Activated CD8-positive, alpha-beta T cell treated with anti-CD3 and anti-CD28 coated beads for 36 hours (primary cell): ENCODE data around the gene VPS18. TPM values are rescaled to one million over a fixed set of nuclear protein-coding genes. Genes with fewer than 3 reads are reported as not detected.
A peak's percentile ranks its signal among the peaks of the same experiment; 100 is the strongest.
"Not testable (repeated sequence)": the region's sequence is repeated elsewhere in the genome, so short reads cannot be mapped to it uniquely, and the experiment has no call there.

Source experiments
- ATAC-seq: fragments of 200-7000 bp; cut with Tn5 transposase; one replicate; pipeline ENCODE4 v1.10.0; 2021; ENCODE audit warnings: mild to moderate bottlenecking, moderate library complexity
- CTCF ChIA-PET: fragments of 350-600 bp; sonication (Branson Sonifier 250); formaldehyde crosslinking; loops from one replicate; lab custom pipeline; 2021; ENCODE audit warnings: antibody characterized with exemption; lab: Charles Lee
- POLR2A ChIA-PET: fragments of 350-600 bp; sonication (Branson Sonifier 250); formaldehyde crosslinking; loops from one replicate; lab custom pipeline; 2021; ENCODE audit warnings: antibody characterized with exemption; lab: Charles Lee
- DNase-seq: peaks from one replicate; pipeline ENCODE4 v3.0.0-alpha.2; 2020
- H3K27ac Mint-ChIP-seq: one replicate; pipeline ENCODE4 v1.8.0; 2021; ENCODE audit warnings: mild to moderate bottlenecking, mixed read lengths
- H3K27me3 Mint-ChIP-seq: one replicate; pipeline ENCODE4 v1.8.0; 2021; ENCODE audit warnings: mixed read lengths
- H3K36me3 Mint-ChIP-seq: one replicate; pipeline ENCODE4 v1.8.0; 2021; ENCODE audit warnings: low read depth, mixed read lengths
- H3K4me1 Mint-ChIP-seq: one replicate; pipeline ENCODE4 v1.8.0; 2021; ENCODE audit warnings: low read depth, mixed read lengths
- H3K4me3 Mint-ChIP-seq: one replicate; pipeline ENCODE4 v1.8.0; 2021; ENCODE audit warnings: mild to moderate bottlenecking, moderate library complexity, mixed read lengths
- H3K9me3 Mint-ChIP-seq: one replicate; pipeline ENCODE4 v1.8.0; 2021; ENCODE audit warnings: mixed read lengths
- CTCF ChIP-seq: fragments of 200-600 bp; IDR thresholded peaks from one replicate; pipeline ENCODE4 v1.8.0; 2022; ENCODE audit warnings: antibody characterized with exemption, mild to moderate bottlenecking
- intact Hi-C: fragments of 100-400 bp; cut with micrococcal nuclease; formaldehyde crosslinking; loops from one replicate; pipeline ENCODE4 v1.10.0; 2022
- total RNA-seq, 2 experiments: library from RNA; stranded (reverse); gene quantifications; one replicate each; pipeline ENCODE4 v1.2.3, GENCODE V29; 2021

Gene VPS18
- total RNA-seq, 2 experiments from 2014 or later: 6.1 TPM

DNA sequence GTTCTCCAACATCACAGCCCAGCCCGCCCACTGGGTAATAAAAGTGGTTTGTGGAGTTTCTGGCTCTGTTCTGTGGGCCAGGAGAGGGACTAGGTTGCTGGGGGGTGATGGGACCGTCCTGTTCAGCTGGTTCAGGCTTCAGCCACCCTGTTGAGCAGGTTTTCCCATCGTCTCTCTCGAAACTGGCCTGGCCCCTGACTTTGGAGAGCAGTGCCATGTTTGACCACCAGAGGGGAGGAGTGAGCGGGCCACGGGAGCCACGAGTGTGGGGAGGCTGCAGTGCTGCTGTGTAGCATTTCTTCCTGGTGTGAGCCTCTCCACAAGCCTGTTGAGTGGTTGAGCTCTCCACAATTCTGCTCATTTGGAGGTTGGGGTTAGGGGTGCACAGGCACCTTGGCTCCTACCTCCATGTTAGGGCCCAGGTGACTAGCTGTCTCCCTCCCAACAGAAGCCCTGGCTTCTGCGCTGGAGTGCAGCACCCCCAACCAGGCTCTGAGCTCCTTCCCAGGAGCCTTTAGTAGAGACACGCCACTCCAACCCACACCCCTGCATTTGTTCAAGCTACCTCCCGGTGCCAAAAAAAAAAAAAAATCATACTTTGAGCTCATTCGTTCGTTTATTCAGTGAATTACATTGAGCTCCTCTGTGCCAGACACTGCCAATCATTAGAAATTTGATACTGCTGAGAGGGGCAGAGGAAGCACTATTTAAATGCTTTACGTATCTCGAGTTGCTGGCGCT is 36.5 kb upstream of the VPS18 start:
- ATAC-seq (peak; percentile 95), DNase-seq (peak; percentile 86)
- Mint-ChIP-seq H3K36me3 (no peaks in the 10 kb centered on the region), H3K9me3 (no peaks in the 10 kb centered on the region), H3K4me1 (peaks cover 5% of the 10 kb centered on the region), H3K27me3 (no peaks in the 10 kb centered on the region), H3K4me3 (no peak overlapping the region), H3K27ac (no peak overlapping the region)
- intact Hi-C loops: loop anchor here (2.0 kb wide), 1 partner anchor 35 kb away; no protein-coding TSS in a partner anchor
- POLR2A ChIA-PET: interaction anchor here (0.9 to 5.7 kb wide), 6 partner anchors 13 to 37 kb away, joined by 4 to 45 read pairs (median 7); partner anchors contain the start of gene VPS18
- CTCF ChIA-PET: interaction anchor here (0.5 to 4.7 kb wide), 42 partner anchors 8 to 371 kb away, joined by 3 to 65 read pairs (median 4); partner anchors contain the start of genes C15orf62, INO80, PPP1R14D and RAD51
- peak; percentile 88 for TF ChIP-seq CTCF

DNA sequence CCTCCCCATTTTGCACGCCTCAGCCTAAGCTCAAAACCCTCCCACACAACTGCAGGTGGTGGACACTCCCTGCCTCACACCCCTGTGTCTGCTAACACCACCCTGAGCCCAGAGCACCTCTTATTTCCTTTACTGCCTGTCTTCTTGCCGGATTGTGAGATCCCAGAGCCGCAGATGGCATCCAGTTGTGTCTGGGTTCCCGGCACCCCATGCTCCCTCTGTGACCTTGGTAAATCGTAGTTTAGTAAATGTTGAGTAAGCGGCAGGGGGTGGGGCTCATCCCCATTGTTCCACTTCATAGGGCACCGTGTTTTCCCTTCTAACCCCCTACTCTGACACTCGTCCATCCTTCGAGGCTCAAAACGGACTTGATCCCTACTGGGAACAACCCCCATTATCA is 35.5 kb upstream of the VPS18 start:
- Mint-ChIP-seq H3K27me3 (no peaks in the 10 kb centered on the region), H3K4me3 (no peak overlapping the region), H3K36me3 (no peaks in the 10 kb centered on the region), H3K27ac (no peak overlapping the region), H3K4me1 (peaks cover 5% of the 10 kb centered on the region), H3K9me3 (no peaks in the 10 kb centered on the region)
- no peak for TF ChIP-seq CTCF
- intact Hi-C loops: loop anchor here (2.0 kb wide), 1 partner anchor 34 kb away; no protein-coding TSS in a partner anchor
- ChIA-PET CTCF (interaction anchor here (0.6 to 4.7 kb wide), 42 partner anchors 9 to 414 kb away, joined by 3 to 65 read pairs (median 4); partner anchors contain the start of genes C15orf62, PPP1R14D and SPINT1), POLR2A (interaction anchor here (2.0 to 5.7 kb wide), 3 partner anchors 12 to 36 kb away, joined by 8 to 45 read pairs (median 12); partner anchors contain the start of gene VPS18)
- ATAC-seq: no peak
- DNase-seq: no peak

GRCh38 chr15:40859206-40859851 is 34.9 kb upstream of the VPS18 start:
- ChIA-PET CTCF (interaction anchor here (0.6 to 4.7 kb wide), 34 partner anchors 9 to 414 kb away, joined by 3 to 65 read pairs (median 4); partner anchors contain the start of genes DNAJC17, PPP1R14D, SPINT1 and ZFYVE19), POLR2A (interaction anchor here (0.5 to 5.7 kb wide), 5 partner anchors 11 to 1729 kb away, joined by 3 to 45 read pairs (median 8); partner anchors contain the start of gene VPS18)
- Mint-ChIP-seq H3K4me1 (peaks cover 5% of the 10 kb centered on the region), H3K27me3 (no peaks in the 10 kb centered on the region), H3K9me3 (no peaks in the 10 kb centered on the region), H3K27ac (no peak overlapping the region), H3K4me3 (no peak overlapping the region), H3K36me3 (no peaks in the 10 kb centered on the region)
- peak; percentile 93 for TF ChIP-seq CTCF
- peak; percentile 85 for ATAC-seq
- intact Hi-C loops: loop anchor here (2.0 kb wide), 1 partner anchor 33 kb away; no protein-coding TSS in a partner anchor
- peak; percentile 95 for DNase-seq

DNA sequence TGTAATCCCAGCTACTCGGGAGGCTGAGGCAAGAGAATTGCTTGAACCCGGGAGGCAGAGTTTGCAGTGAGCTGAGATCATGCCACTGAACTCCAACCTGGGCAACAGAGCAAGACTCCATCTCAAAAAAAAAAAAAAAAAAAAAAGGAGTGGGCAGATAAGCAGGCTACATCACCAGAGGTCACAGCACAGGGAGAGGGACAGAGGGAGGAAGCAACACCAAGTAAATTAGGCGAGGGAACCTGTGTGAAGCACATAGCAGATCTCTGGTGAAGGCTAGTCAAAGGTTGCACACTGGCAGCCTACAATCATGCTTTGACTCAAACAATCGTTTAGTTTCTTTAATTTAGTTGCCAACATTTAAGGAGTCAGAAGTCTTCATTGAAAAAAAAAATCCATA is 33.1 kb upstream of the VPS18 start:
- H3K4me1 Mint-ChIP-seq, H3K9me3 Mint-ChIP-seq: not testable (repeated sequence)
- CTCF ChIA-PET: interaction anchor here (0.7 kb wide), 1 partner anchor 92 kb away, joined by 3 read pairs; the partner anchor contains the start of gene CHAC1

DNA sequence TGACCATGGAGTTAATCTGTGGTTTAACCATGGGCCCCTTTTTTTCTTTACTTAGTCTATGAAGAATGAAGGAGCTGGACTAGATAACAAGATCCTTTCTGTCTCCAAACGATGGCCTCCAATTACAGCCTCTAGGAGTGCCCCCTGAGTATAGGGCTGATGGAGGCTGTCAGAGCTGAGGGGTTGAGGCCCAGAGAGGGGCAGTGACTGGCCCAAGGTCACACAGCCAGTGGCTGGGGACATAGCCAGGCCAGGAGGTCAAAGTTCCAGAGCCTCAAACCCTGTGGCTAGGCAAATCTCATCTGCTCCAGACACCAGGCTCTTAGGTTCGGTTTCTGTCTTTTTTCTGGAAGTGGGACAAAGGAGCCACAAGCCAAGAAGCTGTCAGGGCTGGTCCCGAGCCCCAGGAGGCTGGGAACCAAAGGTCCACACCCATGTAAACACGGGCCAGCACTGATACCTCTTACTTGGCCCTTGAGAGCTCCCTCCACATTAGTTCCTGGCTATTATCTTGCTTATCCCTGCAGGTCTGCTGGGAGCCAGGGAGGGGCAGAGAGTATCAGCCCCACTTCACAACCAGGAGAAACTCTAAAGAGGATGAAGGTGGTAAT is 30.5 kb upstream of the VPS18 start:
- Mint-ChIP-seq H3K4me1 (no peaks in the 10 kb centered on the region), H3K4me3 (no peak overlapping the region), H3K27me3 (no peaks in the 10 kb centered on the region), H3K36me3 (no peaks in the 10 kb centered on the region), H3K27ac (no peak overlapping the region), H3K9me3 (no peaks in the 10 kb centered on the region)
- intact Hi-C loops: no loop called here
- ChIA-PET POLR2A (interaction anchor here (1.3 to 1.6 kb wide), 4 partner anchors 10 to 61 kb away, joined by 3 to 5 read pairs (median 4); partner anchors contain the start of genes RHOV and VPS18), CTCF (no interaction called here)
- TF ChIP-seq CTCF: no peak
- DNase-seq: no peak
- ATAC-seq: no peak

More for the DNA sequence above, 33.1 kb upstream of the VPS18 start:
- H3K4me3 Mint-ChIP-seq, H3K27ac Mint-ChIP-seq, ATAC-seq, H3K27me3 Mint-ChIP-seq, intact Hi-C loops, H3K36me3 Mint-ChIP-seq, DNase-seq: not testable (repeated sequence)
- POLR2A ChIA-PET: interaction anchor here (1.1 to 5.7 kb wide), 2 partner anchors 34 to 93 kb away, joined by 4 to 45 read pairs; partner anchors contain the start of gene VPS18
